LNCaP clone FGC (cell line): ENCODE results near the gene CCDC146.

Experiments used
- DNase-seq: peaks from one replicate; pipeline ENCODE4 v3.0.0-alpha.2; 2011; ENCODE audit warnings: low read depth
- H3K4me3 ChIP-seq: 2 replicates; pipeline ENCODE4 v1.5.1; 2011; ENCODE audit warnings: mild to moderate bottlenecking, low read depth, low read length, control low read depth
- CTCF ChIP-seq: IDR thresholded peaks from 2 replicates; pipeline ENCODE4 v1.5.1; 2012; ENCODE audit warnings: mild to moderate bottlenecking; ENCODE audit not compliant: control insufficient read depth, insufficient read depth; ENCODE audit errors: extremely low read depth

Gene CCDC146

GRCh38 chr7:77248154-77248553 lies 125.7 kb downstream of the CCDC146 start:
- no peak for DNase-seq
- H3K4me3 ChIP-seq: no peak overlapping the region
- no peak for TF ChIP-seq CTCF

GRCh38 chr7:77252506-77252905 lies 130.1 kb downstream of the CCDC146 start:
- DNase-seq: no peak
- no peak for TF ChIP-seq CTCF
- H3K4me3 ChIP-seq: no peak overlapping the region

GRCh38 chr7:77253151-77253550 lies 130.7 kb downstream of the CCDC146 start:
- TF ChIP-seq CTCF: no peak
- DNase-seq: no peak
- H3K4me3 ChIP-seq: no peak overlapping the region

- no peak for DNase-seq
- TF ChIP-seq CTCF: no peak
- H3K4me3 ChIP-seq: no peak overlapping the region
These were observed 132.0 kb downstream of the CCDC146 start for GRCh38 chr7:77254429-77254828.

GRCh38 chr7:77254915-77255314 lies 132.5 kb downstream of the CCDC146 start:
- TF ChIP-seq CTCF: no peak
- H3K4me3 ChIP-seq: no peak overlapping the region
- DNase-seq: no peak

- no peak for TF ChIP-seq CTCF
- H3K4me3 ChIP-seq: no peak overlapping the region
- no peak for DNase-seq
These were observed 135.6 kb downstream of the CCDC146 start for GRCh38 chr7:77258014-77258413.

- H3K4me3 ChIP-seq: no peak overlapping the region
- TF ChIP-seq CTCF: no peak
These were observed 136.2 kb downstream of the CCDC146 start for GRCh38 chr7:77258593-77258992.

More at GRCh38 chr7:77258593-77258992, 136.2 kb downstream of the CCDC146 start:
- DNase-seq: no peak
